IPS-18a (cell line): ENCODE measurements around the gene ROBO1.

Source experiments
- H3K27ac ChIP-seq: one replicate; pipeline ENCODE4 v1.5.1; 2013; ENCODE audit warnings: low read length
- H3K27me3 ChIP-seq: one replicate; pipeline ENCODE4 v1.6.1; 2013; ENCODE audit warnings: mild to moderate bottlenecking, low read length; ENCODE audit not compliant: control insufficient read depth, insufficient read depth
- H3K36me3 ChIP-seq: one replicate; pipeline ENCODE4 v1.6.1; 2013; ENCODE audit warnings: low read depth, low read length; ENCODE audit not compliant: control insufficient read depth
- H3K4me1 ChIP-seq: one replicate; pipeline ENCODE4 v1.6.1; 2013; ENCODE audit warnings: low read depth, low read length; ENCODE audit not compliant: control insufficient read depth
- H3K4me3 ChIP-seq: one replicate; pipeline ENCODE4 v1.5.1; 2013; ENCODE audit warnings: low read length
- H3K9ac ChIP-seq: one replicate; pipeline ENCODE4 v1.6.1; 2013; ENCODE audit warnings: mild to moderate bottlenecking, low read length, moderate library complexity
- H3K9me3 ChIP-seq: one replicate; pipeline ENCODE4 v1.6.1; 2013; ENCODE audit warnings: low read depth, low read length; ENCODE audit not compliant: control insufficient read depth

Gene ROBO1

DNA sequence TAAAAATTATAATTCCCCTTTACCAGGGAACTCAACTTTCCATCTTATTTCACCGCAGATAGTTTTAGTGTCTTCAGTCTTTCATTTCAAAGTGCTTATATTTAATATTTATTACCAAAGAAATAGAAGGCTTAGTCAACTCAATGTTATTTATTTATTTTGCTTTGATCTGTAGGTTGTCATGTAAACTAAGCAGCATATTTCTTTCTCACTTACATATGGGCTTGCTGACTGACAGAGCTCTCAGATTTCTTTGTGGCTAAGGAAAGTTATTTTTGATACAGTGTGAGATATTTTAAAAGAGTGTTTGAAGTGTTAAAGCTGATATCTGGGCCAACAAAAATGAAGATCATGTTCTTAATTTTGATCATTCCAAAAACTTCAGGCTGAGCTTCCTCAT lies 331.4 kb downstream of the ROBO1 start:
- no peaks in the 10 kb centered on the region for H3K4me1 ChIP-seq
- no peak overlapping the region for H3K9ac ChIP-seq
- no peaks in the 10 kb centered on the region for H3K27me3 ChIP-seq
- no peaks in the 10 kb centered on the region for H3K9me3 ChIP-seq
- no peak overlapping the region for H3K4me3 ChIP-seq
- no peaks in the 10 kb centered on the region for H3K36me3 ChIP-seq
- H3K27ac ChIP-seq = no peak overlapping the region

GRCh38 chr3:79427081-79427480 lies 340.7 kb downstream of the ROBO1 start:
- Histone ChIP-seq H3K27ac (no peak overlapping the region), H3K27me3 (no peaks in the 10 kb centered on the region), H3K4me3 (no peak overlapping the region), H3K9me3 (no peaks in the 10 kb centered on the region), H3K4me1 (no peaks in the 10 kb centered on the region), H3K36me3 (no peaks in the 10 kb centered on the region), H3K9ac (no peak overlapping the region)

DNA sequence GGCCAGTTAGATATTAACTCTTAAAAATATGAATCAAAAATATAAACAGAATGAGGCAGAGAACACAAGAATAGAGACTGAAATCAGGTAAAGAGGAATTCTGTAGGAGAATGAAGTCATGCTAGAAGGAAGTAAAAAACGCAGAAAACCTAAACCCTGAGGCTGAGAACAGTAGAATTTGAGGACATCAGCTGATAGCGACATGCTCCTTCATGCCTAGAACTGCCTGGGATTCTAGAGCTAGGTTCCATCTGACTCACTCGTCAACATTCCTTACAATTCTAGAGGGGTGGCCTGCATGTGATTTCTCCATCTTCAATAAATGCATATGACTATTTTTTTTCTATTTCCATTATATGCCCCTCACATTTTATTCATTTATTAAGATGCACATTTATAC lies 343.0 kb downstream of the ROBO1 start:
- no peak overlapping the region for H3K27ac ChIP-seq
- no peaks in the 10 kb centered on the region for H3K36me3 ChIP-seq
- no peaks in the 10 kb centered on the region for H3K9me3 ChIP-seq
- H3K4me1 ChIP-seq = no peaks in the 10 kb centered on the region
- H3K4me3 ChIP-seq = no peak overlapping the region
- H3K9ac ChIP-seq = no peak overlapping the region
- no peaks in the 10 kb centered on the region for H3K27me3 ChIP-seq

- no peak overlapping the region for H3K9ac ChIP-seq
- no peaks in the 10 kb centered on the region for H3K27me3 ChIP-seq
- H3K4me1 ChIP-seq = no peaks in the 10 kb centered on the region
- H3K4me3 ChIP-seq = no peak overlapping the region
- no peaks in the 10 kb centered on the region for H3K36me3 ChIP-seq
- H3K9me3 ChIP-seq = no peaks in the 10 kb centered on the region
- H3K27ac ChIP-seq = no peak overlapping the region
Measured at GRCh38 chr3:79423417-79423816, 344.4 kb downstream of the ROBO1 start.

- Histone ChIP-seq H3K27me3 (no peaks in the 10 kb centered on the region), H3K4me3 (no peak overlapping the region), H3K9me3 (no peaks in the 10 kb centered on the region), H3K36me3 (no peaks in the 10 kb centered on the region), H3K9ac (no peak overlapping the region), H3K27ac (no peak overlapping the region), H3K4me1 (no peaks in the 10 kb centered on the region)
Measured at GRCh38 chr3:79421273-79421672, 346.5 kb downstream of the ROBO1 start.

DNA sequence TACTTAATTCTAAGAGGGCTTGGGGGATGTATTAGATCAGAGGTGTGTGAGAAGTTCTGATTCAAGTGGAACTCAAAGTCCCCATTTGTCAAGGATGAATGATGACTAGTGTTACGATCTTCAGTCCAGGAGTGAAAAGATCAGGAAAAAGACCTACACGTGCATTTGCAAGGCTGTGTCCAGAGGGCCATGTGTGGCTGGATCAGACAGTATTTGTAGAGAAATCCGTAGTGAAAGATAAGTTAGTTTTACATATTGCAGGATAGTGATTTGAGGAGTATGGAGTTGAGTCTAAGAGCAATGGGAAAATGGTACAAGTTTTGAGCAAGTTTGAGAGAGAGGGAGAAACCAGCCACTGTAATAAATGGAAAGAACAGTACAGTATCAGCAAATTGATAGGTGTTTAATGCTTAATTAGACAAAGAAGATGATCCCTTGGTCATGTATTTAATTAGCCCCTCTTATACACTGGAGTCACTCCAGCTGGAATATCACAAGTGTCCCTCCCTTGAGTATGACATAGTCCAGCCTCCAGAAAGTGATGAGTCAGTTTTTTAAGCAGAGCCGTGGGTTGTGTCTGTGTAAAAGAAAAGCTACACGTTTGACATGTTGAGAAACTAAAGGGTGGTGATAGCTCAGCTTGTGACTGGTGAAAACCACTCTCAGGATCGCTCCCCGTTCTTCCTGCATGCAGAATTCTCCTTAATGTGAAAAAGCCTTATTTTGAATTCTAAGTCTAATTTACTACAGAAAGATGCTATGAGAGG lies 348.8 kb downstream of the ROBO1 start:
- Histone ChIP-seq H3K36me3 (no peaks in the 10 kb centered on the region), H3K27me3 (no peaks in the 10 kb centered on the region), H3K4me3 (no peak overlapping the region), H3K4me1 (no peaks in the 10 kb centered on the region), H3K9me3 (no peaks in the 10 kb centered on the region), H3K27ac (no peak overlapping the region), H3K9ac (no peak overlapping the region)

GRCh38 chr3:79415356-79415755 lies 352.4 kb downstream of the ROBO1 start:
- no peaks in the 10 kb centered on the region for H3K9me3 ChIP-seq
- no peaks in the 10 kb centered on the region for H3K36me3 ChIP-seq
- H3K4me1 ChIP-seq = no peaks in the 10 kb centered on the region
- no peaks in the 10 kb centered on the region for H3K27me3 ChIP-seq
- H3K9ac ChIP-seq = no peak overlapping the region
- no peak overlapping the region for H3K4me3 ChIP-seq
- no peak overlapping the region for H3K27ac ChIP-seq

DNA sequence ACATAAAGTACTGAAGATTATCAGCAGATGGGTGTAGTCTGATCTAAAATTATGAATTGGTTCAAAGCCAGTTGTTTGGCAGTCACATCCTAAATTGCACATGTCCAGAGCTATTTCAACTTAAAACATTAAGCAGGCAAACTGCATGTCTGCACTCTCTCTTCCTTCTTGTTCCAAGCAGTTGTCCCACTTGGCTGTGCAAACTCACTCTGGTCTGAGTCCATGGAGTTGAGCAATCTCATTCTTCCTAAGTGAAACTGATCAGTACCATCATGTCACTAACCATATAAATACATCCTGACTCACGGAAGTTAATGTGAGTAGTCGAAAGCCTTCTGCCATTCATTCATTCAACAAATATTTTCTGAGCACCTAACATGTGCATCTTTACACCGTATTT lies 353.0 kb downstream of the ROBO1 start:
- Histone ChIP-seq H3K36me3 (no peaks in the 10 kb centered on the region), H3K4me1 (no peaks in the 10 kb centered on the region), H3K9ac (no peak overlapping the region), H3K4me3 (no peak overlapping the region), H3K27me3 (no peaks in the 10 kb centered on the region), H3K9me3 (no peaks in the 10 kb centered on the region), H3K27ac (no peak overlapping the region)

GRCh38 chr3:79414035-79414434 lies 353.8 kb downstream of the ROBO1 start:
- Histone ChIP-seq H3K4me1 (no peaks in the 10 kb centered on the region), H3K9ac (no peak overlapping the region), H3K27me3 (no peaks in the 10 kb centered on the region), H3K9me3 (no peaks in the 10 kb centered on the region), H3K4me3 (no peak overlapping the region), H3K36me3 (no peaks in the 10 kb centered on the region), H3K27ac (no peak overlapping the region)

- H3K36me3 ChIP-seq = no peaks in the 10 kb centered on the region
- no peaks in the 10 kb centered on the region for H3K9me3 ChIP-seq
- no peaks in the 10 kb centered on the region for H3K27me3 ChIP-seq
- no peak overlapping the region for H3K27ac ChIP-seq
- no peak overlapping the region for H3K4me3 ChIP-seq
- H3K4me1 ChIP-seq = no peaks in the 10 kb centered on the region
- H3K9ac ChIP-seq = no peak overlapping the region
Measured at GRCh38 chr3:79412537-79412936, 355.3 kb downstream of the ROBO1 start.

DNA sequence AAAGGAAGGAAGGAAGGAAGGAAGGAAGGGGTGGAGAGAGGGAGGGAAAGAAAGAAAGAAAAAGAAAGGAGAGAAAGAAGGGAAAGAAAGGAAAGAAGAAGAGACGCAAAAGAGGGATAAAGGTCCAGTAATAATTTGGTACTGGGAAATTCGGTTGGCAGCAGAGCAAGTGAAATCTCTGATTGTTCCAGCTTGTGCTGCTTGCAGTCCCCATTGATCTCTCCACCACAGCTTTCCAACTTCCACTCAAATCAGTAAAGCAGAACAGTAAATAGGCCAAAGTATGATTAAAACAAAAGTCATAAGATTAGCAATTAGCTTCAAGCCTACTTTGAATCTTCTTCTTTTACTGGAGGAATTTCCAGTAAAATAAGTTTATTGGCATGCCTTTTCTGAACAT lies 357.2 kb downstream of the ROBO1 start:
- no peaks in the 10 kb centered on the region for H3K27me3 ChIP-seq
- H3K27ac ChIP-seq = no peak overlapping the region
- no peak overlapping the region for H3K9ac ChIP-seq
- no peaks in the 10 kb centered on the region for H3K36me3 ChIP-seq
- no peaks in the 10 kb centered on the region for H3K9me3 ChIP-seq
- H3K4me3 ChIP-seq = no peak overlapping the region
- H3K4me1 ChIP-seq = no peaks in the 10 kb centered on the region

- Histone ChIP-seq H3K9ac (no peak overlapping the region), H3K9me3 (no peaks in the 10 kb centered on the region), H3K27ac (no peak overlapping the region), H3K36me3 (no peaks in the 10 kb centered on the region), H3K27me3 (no peaks in the 10 kb centered on the region), H3K4me1 (no peaks in the 10 kb centered on the region), H3K4me3 (no peak overlapping the region)
Measured at GRCh38 chr3:79410136-79410535, 357.7 kb downstream of the ROBO1 start.
